ENCODE results near the gene OBP2B. TPM values are rescaled to one million over a fixed set of nuclear protein-coding genes. Genes with fewer than 3 reads are reported as not detected.

The OBP2B gene, protein sequence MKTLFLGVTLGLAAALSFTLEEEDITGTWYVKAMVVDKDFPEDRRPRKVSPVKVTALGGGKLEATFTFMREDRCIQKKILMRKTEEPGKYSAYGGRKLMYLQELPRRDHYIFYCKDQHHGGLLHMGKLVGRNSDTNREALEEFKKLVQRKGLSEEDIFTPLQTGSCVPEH
- total RNA-seq, result not detected in 2 replicates

GRCh38 chr9:133208880-133209300, at the start of gene OBP2B:
TSS of gene OBP2B (minus strand) at chr9:133209250. CDS start at chr9:133209199, 51 bp downstream.

GRCh38 chr9:133163504-133164172, 45.4 kb downstream of the OBP2B start, which contains the start of gene GBGT1:
TSS of gene GBGT1 (minus strand) at chr9:133163914. CDS start at chr9:133162412, 1,502 bp downstream.

Other genes with a start within 250 kb of the OBP2B start
- gene GFI1B, start 230.6 kb downstream of the OBP2B start, total RNA-seq, result 0.19 TPM in 1 of 2 replicates, not detected in the other
- gene GTF3C5, start 178.3 kb downstream of the OBP2B start, total RNA-seq, result 25.9 and 28.9 TPM in 2 replicates
- gene CEL, start 147.3 kb downstream of the OBP2B start, total RNA-seq, result 0.19 and 0.26 TPM in 2 replicates
- gene RALGDS, start 88.0 kb downstream of the OBP2B start, total RNA-seq, result 13.4 and 19.8 TPM in 2 replicates
- 3.5 and 3.8 TPM in 2 replicates for gene GBGT1, start 45.3 kb downstream of the OBP2B start, total RNA-seq
- gene ABO, start 66.0 kb upstream of the OBP2B start, total RNA-seq, result not detected in 2 replicates
- gene SURF6, start 126.9 kb upstream of the OBP2B start, total RNA-seq, result 7.5 and 12.2 TPM in 2 replicates
- gene MED22, start 138.9 kb upstream of the OBP2B start, total RNA-seq, result 14.5 and 14.8 TPM in 2 replicates
- 2,146 and 2,339 TPM in 2 replicates for gene RPL7A, start 139.0 kb upstream of the OBP2B start, total RNA-seq
- gene SURF1, start 147.2 kb upstream of the OBP2B start, total RNA-seq, result 22.7 and 36.2 TPM in 2 replicates
- 13.9 and 21.3 TPM in 2 replicates for gene SURF2, start 147.3 kb upstream of the OBP2B start, total RNA-seq
- gene SURF4, start 166.8 kb upstream of the OBP2B start, total RNA-seq, result 382 and 497 TPM in 2 replicates
- gene STKLD1, start 167.1 kb upstream of the OBP2B start, total RNA-seq, result 0.44 and 0.79 TPM in 2 replicates
- gene REXO4, start 208.8 kb upstream of the OBP2B start, total RNA-seq, result 11.9 and 16.8 TPM in 2 replicates
- 1.8 and 2.0 TPM in 2 replicates for gene ADAMTS13, start 213.1 kb upstream of the OBP2B start, total RNA-seq